ENCODE data around the gene TNNI3K.

GRCh38 chr1:74328851-74329250 is 93.7 kb downstream of the TNNI3K start:
- TF ChIP-seq CTCF (IDR thresholded peaks at IDR 0.05), result no peak
- TF ChIP-seq POLR2A (IDR thresholded peaks at IDR 0.05), result no peak
- TF ChIP-seq POLR2AphosphoS5 (IDR thresholded peaks at IDR 0.05; ENCODE audit: insufficient read depth in 1 of 2, low read depth in 1 of 2), result no peak
